Testis (tissue), 3 donors: ENCODE results near the gene CDH22. TPM values are rescaled to one million over a fixed set of nuclear protein-coding genes. Genes with fewer than 3 reads are reported as not detected.
A peak's percentile ranks its signal among the peaks of the same experiment; 100 is the strongest.

Experiments used
- DNase-seq: peaks from one replicate; pipeline ENCODE4 v3.0.0-alpha.2; 2019
- H3K27ac ChIP-seq, 2 donors: fragments of 200-600 bp; sonication (generic); one replicate each; pipeline ENCODE4 v1.5.1; 2019
- H3K27me3 ChIP-seq: fragments of 200-600 bp; sonication (generic); one replicate; pipeline ENCODE4 v1.5.1; 2019
- H3K36me3 ChIP-seq: fragments of 200-600 bp; sonication (generic); one replicate; pipeline ENCODE4 v1.5.1; 2017; ENCODE audit warnings: low read depth; ENCODE audit errors: missing control alignments
- H3K4me1 ChIP-seq: fragments of 200-600 bp; sonication (generic); one replicate; pipeline ENCODE4 v1.5.1; 2019
- H3K4me3 ChIP-seq, 2 donors: fragments of 200-600 bp; sonication (generic); one replicate each; pipeline ENCODE4 v1.5.1; 2017 to 2019
- H3K9me3 ChIP-seq: fragments of 200-600 bp; sonication (generic); one replicate; pipeline ENCODE4 v1.5.1; 2017
- CTCF ChIP-seq, 3 experiments: fragments of 450-650 bp in 2 of 3; fragments of 200-600 bp in 1 of 3; sonication (generic) in 1 of 3; IDR thresholded peaks; one replicate each; pipeline ENCODE4 v1.5.1; 2016 to 2019; ENCODE audit warnings: antibody characterized with exemption in 3 of 3, mild to moderate bottlenecking in 2 of 3, moderate library complexity in 1 of 3
- POLR2A ChIP-seq: fragments of 450-650 bp; IDR thresholded peaks from one replicate; pipeline ENCODE4 v1.6.1; 2017; ENCODE audit warnings: antibody characterized with exemption, mild to moderate bottlenecking, moderate library complexity
- WGBS, 2 donors: methylation state at CpG; one replicate each; pipeline ENCODE4 v1.1.5; 2018; 5-methylcytosine and 5-hydroxymethylcytosine counted together
- intact Hi-C: fragments of 100-400 bp; cut with DNase I; formaldehyde crosslinking; loops from one replicate; pipeline ENCODE4 v1.15.1; 2023; ENCODE audit warnings: low total_unique reads
- polyA plus RNA-seq: library from polyadenylated mRNA; stranded (reverse); fragments of 350-450 nt; fragmentation: Illumina TruSeq; extraction: RNeasy Lipid Tissue Mini Kit (QIAGEN cat#74804); gene quantifications from one replicate; pipeline ENCODE4 v1.2.3, GENCODE V29; 2014; ENCODE audit warnings: low read depth, low replicate concordance; ENCODE audit not compliant: insufficient read depth
- total RNA-seq, 2 donors: library from RNA; depleted of rRNA; stranded (reverse); fragments of >200 nt; gene quantifications; one replicate each; pipeline ENCODE4 v1.2.3, GENCODE V29; 2016

CDH22 gene
- total and polyA plus RNA-seq, 3 donors from 2014 or later, result 1.8 to 2.6 (median 2.6) TPM

DNA sequence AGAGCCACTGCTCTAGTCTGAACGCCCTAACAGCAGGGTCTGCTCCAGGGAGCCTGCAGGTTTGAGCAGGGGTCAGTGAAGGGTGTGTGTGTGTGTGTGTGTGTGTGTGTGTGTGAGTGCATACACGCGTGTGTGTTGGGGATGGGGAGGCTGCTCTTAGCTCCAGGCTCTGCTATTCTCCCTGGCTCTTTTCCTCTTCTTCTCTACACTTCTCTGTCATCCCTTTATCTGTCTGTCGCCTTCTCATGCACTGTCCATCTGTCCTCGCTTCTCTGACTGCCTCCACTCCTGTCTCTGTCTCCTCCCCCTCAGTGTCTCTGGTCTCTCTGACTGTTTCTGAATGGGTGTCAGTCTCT is 3.4 kb upstream of the CDH22 start:
- TF ChIP-seq CTCF (IDR thresholded peaks at IDR 0.05), result no peak
- no peak for TF ChIP-seq POLR2A
- H3K9me3 ChIP-seq, result no peaks in the 10 kb centered on the region
- no peaks in the 10 kb centered on the region for H3K27me3 ChIP-seq
- intact Hi-C loops, result no loop called here
- DNase-seq, result no peak
- no peaks in the 10 kb centered on the region for H3K36me3 ChIP-seq
- H3K4me1 ChIP-seq, result peaks cover 6% of the 10 kb centered on the region
- H3K4me3 ChIP-seq, result no peak overlapping the region
- H3K27ac ChIP-seq, result no peak overlapping the region
- WGBS, 2 donors, result 19 to 38% methylated on average over 5 of the region's 5 CpGs

DNA sequence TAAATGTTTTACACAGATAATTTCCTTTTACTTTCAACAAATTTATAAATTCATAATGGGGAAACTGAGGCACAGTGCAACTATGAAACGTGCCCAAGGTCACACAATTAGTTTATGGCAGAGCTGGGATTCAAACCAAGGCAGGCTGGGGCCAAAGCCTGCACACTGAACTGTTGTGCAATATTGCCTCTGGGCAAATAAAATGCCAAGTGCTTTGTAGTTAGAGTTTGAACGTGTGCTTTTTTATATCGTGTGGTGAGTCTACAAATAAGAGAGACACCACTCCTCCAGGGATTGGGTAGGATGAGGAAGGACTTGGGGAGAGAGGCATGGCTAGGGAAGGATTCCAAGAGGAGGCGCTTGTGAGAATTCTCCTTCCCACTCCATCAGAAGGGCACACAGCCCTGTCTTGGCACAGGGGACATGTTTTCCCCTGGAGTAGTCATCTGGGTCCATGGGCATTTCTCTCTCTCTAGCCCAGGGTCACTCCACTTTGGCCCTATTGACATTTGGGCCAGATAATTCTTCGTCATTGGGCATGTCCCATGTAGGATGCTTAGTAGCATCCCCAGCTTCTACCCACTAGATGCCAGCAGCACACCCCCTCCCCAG is 2.8 kb upstream of the CDH22 start:
- DNase-seq, result no peak
- peaks cover 6% of the 10 kb centered on the region for H3K4me1 ChIP-seq
- H3K9me3 ChIP-seq, result no peaks in the 10 kb centered on the region
- TF ChIP-seq CTCF (IDR thresholded peaks at IDR 0.05) (no peak), POLR2A (no peak)
- WGBS, 2 donors, result 42 to 45% methylated on average over 5 of the region's 5 CpGs
- H3K4me3 ChIP-seq, result no peak overlapping the region
- no peak overlapping the region for H3K27ac ChIP-seq
- intact Hi-C loops, result no loop called here
- no peaks in the 10 kb centered on the region for H3K27me3 ChIP-seq
- H3K36me3 ChIP-seq, result no peaks in the 10 kb centered on the region

- Histone ChIP-seq H3K27ac (no peak overlapping the region), H3K36me3 (no peaks in the 10 kb centered on the region), H3K9me3 (no peaks in the 10 kb centered on the region), H3K4me3 (no peak overlapping the region), H3K4me1 (peaks cover 6% of the 10 kb centered on the region), H3K27me3 (no peaks in the 10 kb centered on the region)
- TF ChIP-seq POLR2A (no peak), CTCF (IDR thresholded peaks at IDR 0.05) (no peak)
- intact Hi-C loops, result loop anchor here (10.0 kb wide), 1 partner anchor 175 kb away; no protein-coding TSS in a partner anchor
- WGBS, 2 donors, result 68 to 83% methylated on average over 2 of the region's 2 CpGs
- no peak for DNase-seq
These were observed 1.6 kb upstream of the CDH22 start for GRCh38 chr20:46309945-46310344.

GRCh38 chr20:46307999-46308257 is 370 bp downstream of the CDH22 start:
- intact Hi-C loops, result loop anchor here (10.0 kb wide), 1 partner anchor 173 kb away; no protein-coding TSS in a partner anchor
- no peaks in the 10 kb centered on the region for H3K36me3 ChIP-seq
- DNase-seq, result no peak
- peak overlapping the region; percentile 43 to 53 for H3K4me3 ChIP-seq
- no peaks in the 10 kb centered on the region for H3K9me3 ChIP-seq
- H3K4me1 ChIP-seq, result peaks cover 6% of the 10 kb centered on the region
- WGBS, 2 donors, result 1% methylated on average over 30 of the region's 35 CpGs; no CpG with 5 or more reads in 1 of the 2 donors
- no peak overlapping the region for H3K27ac ChIP-seq
- no peaks in the 10 kb centered on the region for H3K27me3 ChIP-seq
- no peak for TF ChIP-seq POLR2A
- TF ChIP-seq CTCF (IDR thresholded peaks at IDR 0.05), result no peak
